KMS-11 (cell line): ENCODE data around the gene ALPI.

Experiments
- H2AFZ ChIP-seq: fragments of 200-600 bp; sonication (generic); 2 replicates; pipeline ENCODE4 v1.6.1; 2016; ENCODE audit warnings: antibody characterized with exemption, mixed run types, low read depth
- H3K27ac ChIP-seq: fragments of 200-600 bp; sonication (generic); 2 replicates; pipeline ENCODE4 v1.6.1; 2016; ENCODE audit warnings: mild to moderate bottlenecking, mixed run types
- H3K27me3 ChIP-seq: fragments of 200-600 bp; sonication (generic); 2 replicates; pipeline ENCODE4 v1.6.1; 2017; ENCODE audit warnings: mild to moderate bottlenecking, low read depth, mixed run types, moderate library complexity; ENCODE audit not compliant: insufficient read depth
- H3K36me3 ChIP-seq: fragments of 200-600 bp; sonication (generic); 2 replicates; pipeline ENCODE4 v1.6.1; 2017; ENCODE audit warnings: mild to moderate bottlenecking, mixed run types; ENCODE audit not compliant: insufficient read depth
- H3K4me1 ChIP-seq: fragments of 200-600 bp; sonication (generic); 2 replicates; pipeline ENCODE4 v1.6.1; 2016; ENCODE audit warnings: mild to moderate bottlenecking, low read depth, mixed run types; ENCODE audit not compliant: poor library complexity, severe bottlenecking
- H3K4me2 ChIP-seq: fragments of 200-600 bp; sonication (generic); 2 replicates; pipeline ENCODE4 v1.7.0; 2016; ENCODE audit warnings: mild to moderate bottlenecking, mixed run types
- H3K4me3 ChIP-seq: fragments of 200-600 bp; sonication (generic); IDR thresholded peaks from 2 replicates; pipeline ENCODE4 v1.6.1; 2017; ENCODE audit warnings: low read depth, low read length, mixed read lengths; ENCODE audit not compliant: insufficient read depth
- H3K79me2 ChIP-seq: fragments of 200-600 bp; sonication (generic); 2 replicates; pipeline ENCODE4 v1.6.1; 2016; ENCODE audit warnings: low read depth, mixed run types; ENCODE audit not compliant: insufficient read depth
- H3K9ac ChIP-seq: fragments of 200-600 bp; sonication (generic); 2 replicates; pipeline ENCODE4 v1.6.1; 2016; ENCODE audit warnings: mild to moderate bottlenecking, mixed run types
- H4K20me1 ChIP-seq: fragments of 200-600 bp; sonication (generic); 2 replicates; pipeline ENCODE4 v1.6.1; 2016; ENCODE audit warnings: mild to moderate bottlenecking, mixed run types; ENCODE audit not compliant: insufficient read depth
- TF ChIP-seq, protein P1 (sequence below): fragments of 200-600 bp; sonication (generic); conservative IDR thresholded peaks from 2 replicates; pipeline ENCODE4 v1.6.1; 2017; ENCODE audit warnings: low read depth, mild to moderate bottlenecking, antibody characterized with exemption, low read length, moderate library complexity, mixed read lengths

The ALPI gene

DNA sequence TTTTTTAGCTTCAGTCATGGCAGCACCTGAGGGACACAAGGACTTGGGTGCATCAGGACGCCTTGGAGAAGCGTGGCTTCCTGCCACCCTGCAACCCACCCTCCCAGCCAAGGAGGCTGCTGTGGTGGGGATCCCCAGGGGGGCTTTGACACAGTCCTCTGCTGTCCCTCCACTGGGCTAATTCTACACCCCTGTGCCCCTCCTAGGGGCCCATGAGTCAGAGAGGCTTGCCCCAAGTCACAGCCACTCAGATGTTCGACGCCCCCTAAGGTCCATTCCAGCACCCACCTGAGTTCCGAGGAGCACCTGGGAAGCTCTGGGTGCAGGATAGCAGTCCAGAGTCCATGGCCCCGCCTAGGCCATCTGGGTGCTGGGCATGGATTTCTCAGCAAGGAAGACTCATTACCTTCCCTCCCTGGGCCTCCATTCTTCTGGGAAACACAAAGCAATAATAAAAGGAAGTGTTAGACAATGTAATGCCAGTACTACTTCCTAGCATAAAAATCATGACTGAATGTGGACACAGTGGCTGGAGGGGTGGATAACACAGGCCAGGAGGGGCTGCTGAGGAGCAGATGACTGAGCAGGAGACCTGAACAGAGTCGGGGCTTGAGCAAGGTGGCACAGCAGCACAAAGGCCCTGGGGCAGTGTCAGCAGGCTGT lies 45.6 kb upstream of the ALPI start:
- Histone ChIP-seq H3K4me1 (no peaks in the 10 kb centered on the region), H3K79me2 (no peaks in the 10 kb centered on the region), H3K4me3 (no peak overlapping the region), H4K20me1 (no peaks in the 10 kb centered on the region), H3K27me3 (no peaks in the 10 kb centered on the region), H3K9ac (no peak overlapping the region), H2AFZ (no peak overlapping the region), H3K36me3 (no peaks in the 10 kb centered on the region), H3K4me2 (no peak overlapping the region), H3K27ac (no peak overlapping the region)
- TF ChIP-seq, protein P1, sequence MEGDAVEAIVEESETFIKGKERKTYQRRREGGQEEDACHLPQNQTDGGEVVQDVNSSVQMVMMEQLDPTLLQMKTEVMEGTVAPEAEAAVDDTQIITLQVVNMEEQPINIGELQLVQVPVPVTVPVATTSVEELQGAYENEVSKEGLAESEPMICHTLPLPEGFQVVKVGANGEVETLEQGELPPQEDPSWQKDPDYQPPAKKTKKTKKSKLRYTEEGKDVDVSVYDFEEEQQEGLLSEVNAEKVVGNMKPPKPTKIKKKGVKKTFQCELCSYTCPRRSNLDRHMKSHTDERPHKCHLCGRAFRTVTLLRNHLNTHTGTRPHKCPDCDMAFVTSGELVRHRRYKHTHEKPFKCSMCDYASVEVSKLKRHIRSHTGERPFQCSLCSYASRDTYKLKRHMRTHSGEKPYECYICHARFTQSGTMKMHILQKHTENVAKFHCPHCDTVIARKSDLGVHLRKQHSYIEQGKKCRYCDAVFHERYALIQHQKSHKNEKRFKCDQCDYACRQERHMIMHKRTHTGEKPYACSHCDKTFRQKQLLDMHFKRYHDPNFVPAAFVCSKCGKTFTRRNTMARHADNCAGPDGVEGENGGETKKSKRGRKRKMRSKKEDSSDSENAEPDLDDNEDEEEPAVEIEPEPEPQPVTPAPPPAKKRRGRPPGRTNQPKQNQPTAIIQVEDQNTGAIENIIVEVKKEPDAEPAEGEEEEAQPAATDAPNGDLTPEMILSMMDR = no peak

DNA sequence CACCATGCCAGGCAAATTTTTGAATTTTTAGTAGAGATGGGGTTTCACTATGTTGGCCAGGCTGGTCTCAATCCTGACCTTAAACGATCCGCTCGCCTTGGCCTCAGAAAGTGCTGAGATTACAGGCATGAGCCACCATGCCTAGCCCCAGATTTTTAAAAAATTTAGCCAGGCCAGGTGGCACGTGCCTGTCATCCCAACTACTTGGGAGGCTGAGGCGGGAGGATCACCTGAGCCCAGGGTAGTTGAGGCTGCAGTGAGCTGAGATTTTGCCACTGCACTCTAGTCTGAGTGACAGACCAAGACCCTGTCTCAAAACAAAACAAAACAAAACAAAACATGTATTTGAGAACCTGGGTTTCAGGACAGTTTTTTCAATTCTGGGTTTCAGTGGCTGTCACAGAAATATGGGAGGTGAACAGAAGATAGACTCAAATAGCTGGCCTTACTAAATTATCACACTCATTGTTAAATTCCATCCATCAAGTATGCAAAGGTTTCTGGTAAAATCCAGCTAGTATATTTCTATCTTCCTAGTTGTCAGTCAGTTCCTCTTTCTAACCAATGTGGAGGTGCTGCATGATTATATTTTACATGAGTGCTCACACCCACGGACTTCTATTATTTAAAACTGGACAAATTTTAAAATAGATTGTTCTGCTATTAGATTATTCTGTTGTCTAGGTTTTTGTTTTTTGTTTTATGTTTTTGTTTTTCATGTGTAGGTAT lies 43.9 kb upstream of the ALPI start:
- no peaks in the 10 kb centered on the region for H3K79me2 ChIP-seq
- H3K27ac ChIP-seq = no peak overlapping the region
- H4K20me1 ChIP-seq = no peaks in the 10 kb centered on the region
- no peak overlapping the region for H3K4me2 ChIP-seq
- H3K4me1 ChIP-seq = no peaks in the 10 kb centered on the region
- H3K27me3 ChIP-seq = no peaks in the 10 kb centered on the region
- H3K9ac ChIP-seq = no peak overlapping the region
- TF ChIP-seq, protein P1 = no peak
- no peak overlapping the region for H2AFZ ChIP-seq
- H3K36me3 ChIP-seq = no peaks in the 10 kb centered on the region
- H3K4me3 ChIP-seq = no peak overlapping the region

- Histone ChIP-seq H3K4me2 (no peak overlapping the region), H3K79me2 (no peaks in the 10 kb centered on the region), H4K20me1 (no peaks in the 10 kb centered on the region), H3K9ac (no peak overlapping the region), H3K4me1 (no peaks in the 10 kb centered on the region), H3K27me3 (no peaks in the 10 kb centered on the region), H3K36me3 (no peaks in the 10 kb centered on the region), H3K4me3 (no peak overlapping the region), H2AFZ (no peak overlapping the region), H3K27ac (no peak overlapping the region)
- TF ChIP-seq, protein P1 = no peak
These were observed 43.0 kb upstream of the ALPI start for GRCh38 chr2:232412986-232413385.

DNA sequence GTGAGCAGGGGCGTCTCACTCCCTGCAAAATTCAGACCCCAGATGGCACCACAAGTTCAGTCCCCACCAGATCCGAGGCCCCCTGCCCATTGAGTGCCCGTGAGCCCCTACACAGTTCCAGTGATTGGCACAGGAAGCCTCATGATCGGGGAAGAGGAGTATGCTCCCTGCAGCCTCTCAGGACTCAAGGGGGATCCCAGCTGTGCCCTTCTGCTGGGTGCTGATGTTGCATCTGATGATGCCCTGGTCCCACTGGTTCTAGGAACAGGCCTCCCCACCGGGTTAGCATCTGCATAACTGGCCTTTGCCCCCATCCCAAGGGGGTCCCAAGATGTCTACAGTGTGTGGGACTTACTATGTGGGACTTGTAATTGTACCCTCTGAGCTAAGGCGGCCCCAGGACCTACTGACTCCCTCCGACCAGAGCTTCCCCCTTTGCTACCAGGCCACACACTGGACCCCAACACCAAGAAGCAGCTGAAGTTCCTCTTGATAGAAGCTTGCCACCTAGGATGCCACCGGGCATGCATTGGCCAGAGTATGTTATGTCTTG lies 40.7 kb upstream of the ALPI start:
- Histone ChIP-seq H3K4me2 (no peak overlapping the region), H2AFZ (no peak overlapping the region)

More for the DNA sequence above, 40.7 kb upstream of the ALPI start:
- Histone ChIP-seq H3K27ac (no peak overlapping the region), H4K20me1 (no peaks in the 10 kb centered on the region), H3K9ac (no peak overlapping the region), H3K4me3 (no peak overlapping the region), H3K27me3 (no peaks in the 10 kb centered on the region), H3K4me1 (no peaks in the 10 kb centered on the region), H3K79me2 (no peaks in the 10 kb centered on the region), H3K36me3 (no peaks in the 10 kb centered on the region)
- TF ChIP-seq, protein P1 = no peak
